Chondrocyte (in vitro differentiated cells): ENCODE measurements around the gene TEX264. TPM values are rescaled to one million over a fixed set of nuclear protein-coding genes. Genes with fewer than 3 reads are reported as not detected.

Experiments used
- DNase-seq: peaks from one replicate; pipeline ENCODE4 v3.0.0; 2021; ENCODE audit warnings: mixed read lengths, low spot score
- H3K27ac Mint-ChIP-seq: one replicate; pipeline ENCODE4 v1.8.0; 2021; ENCODE audit warnings: mild to moderate bottlenecking, moderate library complexity, mixed read lengths; ENCODE audit not compliant: unreplicated experiment
- H3K27me3 Mint-ChIP-seq: 2 replicates; pipeline ENCODE4 v1.8.0; 2021; ENCODE audit warnings: low read depth, mixed read lengths
- H3K36me3 Mint-ChIP-seq: 2 replicates; pipeline ENCODE4 v1.8.0; 2021; ENCODE audit warnings: low read depth, mixed read lengths
- H3K4me1 Mint-ChIP-seq: 2 replicates; pipeline ENCODE4 v1.8.0; 2021; ENCODE audit warnings: low read depth, mild to moderate bottlenecking, mixed read lengths
- H3K4me3 Mint-ChIP-seq: one replicate; pipeline ENCODE4 v1.8.0; 2021; ENCODE audit warnings: mild to moderate bottlenecking, moderate library complexity, mixed read lengths; ENCODE audit not compliant: unreplicated experiment
- H3K9me3 Mint-ChIP-seq: 2 replicates; pipeline ENCODE4 v1.8.0; 2021; ENCODE audit warnings: low read depth, mixed read lengths
- CTCF ChIP-seq: fragments of 200-600 bp; sonication (generic); IDR thresholded peaks from 2 replicates; pipeline ENCODE4 v1.5.0; 2021; ENCODE audit warnings: antibody characterized with exemption, mild to moderate bottlenecking, moderate library complexity
- total RNA-seq: library from RNA; stranded (reverse); gene quantifications from 3 replicates; pipeline ENCODE4 v1.2.1, GENCODE V29; 2021

The TEX264 gene
- total RNA-seq, 1 donor from 2014 or later: 45.0 TPM

- H3K4me1 Mint-ChIP-seq: peaks cover 3% of the 10 kb centered on the region
- no peak overlapping the region for H3K27ac Mint-ChIP-seq
- TF ChIP-seq CTCF: no peak
- no peak for DNase-seq
- H3K36me3 Mint-ChIP-seq: no peaks in the 10 kb centered on the region
- no peaks in the 10 kb centered on the region for H3K9me3 Mint-ChIP-seq
- H3K4me3 Mint-ChIP-seq: no peak overlapping the region
- peaks cover 11% of the 10 kb centered on the region for H3K27me3 Mint-ChIP-seq
Measured at GRCh38 chr3:51712511-51712931, 41.5 kb downstream of the TEX264 start.

GRCh38 chr3:51712963-51713362 lies 41.9 kb downstream of the TEX264 start:
- Mint-ChIP-seq H3K4me3 (no peak overlapping the region), H3K27me3 (peaks cover 7% of the 10 kb centered on the region), H3K9me3 (no peaks in the 10 kb centered on the region), H3K4me1 (no peaks in the 10 kb centered on the region), H3K27ac (no peak overlapping the region), H3K36me3 (no peaks in the 10 kb centered on the region)
- no peak for TF ChIP-seq CTCF
- no peak for DNase-seq

- Mint-ChIP-seq H3K4me3 (no peak overlapping the region), H3K4me1 (no peaks in the 10 kb centered on the region), H3K36me3 (no peaks in the 10 kb centered on the region), H3K27ac (no peak overlapping the region), H3K27me3 (peaks cover 8% of the 10 kb centered on the region), H3K9me3 (no peaks in the 10 kb centered on the region)
- no peak for TF ChIP-seq CTCF
- DNase-seq: peak; percentile 92
Measured at GRCh38 chr3:51715231-51715976, 44.4 kb downstream of the TEX264 start.

- no peak for DNase-seq
- Mint-ChIP-seq H3K4me1 (no peaks in the 10 kb centered on the region), H3K27ac (no peak overlapping the region), H3K4me3 (no peak overlapping the region), H3K9me3 (no peaks in the 10 kb centered on the region), H3K36me3 (no peaks in the 10 kb centered on the region), H3K27me3 (peaks cover 8% of the 10 kb centered on the region)
- no peak for TF ChIP-seq CTCF
Measured at GRCh38 chr3:51715977-51716294, 44.9 kb downstream of the TEX264 start.

- peak; percentile 73 for DNase-seq
- H3K36me3 Mint-ChIP-seq: no peaks in the 10 kb centered on the region
- H3K9me3 Mint-ChIP-seq: no peaks in the 10 kb centered on the region
- H3K4me1 Mint-ChIP-seq: no peaks in the 10 kb centered on the region
- no peak for TF ChIP-seq CTCF
- peaks cover 8% of the 10 kb centered on the region for H3K27me3 Mint-ChIP-seq
- no peak overlapping the region for H3K27ac Mint-ChIP-seq
- H3K4me3 Mint-ChIP-seq: no peak overlapping the region
Measured at GRCh38 chr3:51716805-51717204, 45.8 kb downstream of the TEX264 start.
